ENCODE data around the gene KCTD7. TPM values are rescaled to one million over a fixed set of nuclear protein-coding genes. Genes with fewer than 3 reads are reported as not detected.
A peak's percentile ranks its signal among the peaks of the same experiment; 100 is the strongest.
"Not testable (repeated sequence)": the region's sequence is repeated elsewhere in the genome, so short reads cannot be mapped to it uniquely, and the experiment has no call there.

The KCTD7 gene
- total RNA-seq (ENCODE audit: unreplicated experiment) = 48.5 TPM
- long read RNA-seq, full-length matches to known transcripts = 5 of 5 reads
- long read RNA-seq, partial matches to known transcripts = 0 of 5 reads
- long read RNA-seq, other reads (novel, unspliced or antisense) = 0 of 5 reads

GRCh38 chr7:66628361-66629221 lies at the start of gene KCTD7:
TSS of gene KCTD7 (plus strand) at chr7:66628881. CDS start at chr7:66629065, 184 bp downstream.
- peak; percentile 99 for DNase-seq
- Mint-ChIP-seq H3K4me1 (ENCODE audit: low read depth, unreplicated experiment) (peaks cover 16% of the 10 kb centered on the region), H3K9me3 (ENCODE audit: unreplicated experiment) (no peaks in the 10 kb centered on the region), H3K36me3 (ENCODE audit: unreplicated experiment) (peaks cover 6% of the 10 kb centered on the region), H3K4me3 (ENCODE audit: unreplicated experiment) (peak within 1 kb of the TSS; percentile 92), H3K27ac (ENCODE audit: unreplicated experiment) (peak within 1 kb of the TSS; percentile 97), H3K27me3 (ENCODE audit: unreplicated experiment) (peaks cover 8% of the 10 kb centered on the region)
- TF ChIP-seq CTCF (IDR thresholded peaks at IDR 0.05; ENCODE audit: partially characterized antibody, unreplicated experiment) = no peak

- not testable (repeated sequence) for H3K27me3 Mint-ChIP-seq (ENCODE audit: unreplicated experiment)
Observed at GRCh38 chr7:66580380-66580779, 48.3 kb upstream of the KCTD7 start.

GRCh38 chr7:66582816-66583489 lies 45.7 kb upstream of the KCTD7 start:
- not testable (repeated sequence) for DNase-seq; H3K9me3 Mint-ChIP-seq (ENCODE audit: unreplicated experiment); H3K4me3 Mint-ChIP-seq (ENCODE audit: unreplicated experiment); H3K27me3 Mint-ChIP-seq (ENCODE audit: unreplicated experiment); H3K4me1 Mint-ChIP-seq (ENCODE audit: low read depth, unreplicated experiment); H3K27ac Mint-ChIP-seq (ENCODE audit: unreplicated experiment); H3K36me3 Mint-ChIP-seq (ENCODE audit: unreplicated experiment)

More at GRCh38 chr7:66580380-66580779, 48.3 kb upstream of the KCTD7 start:
- not testable (repeated sequence) for DNase-seq; H3K4me1 Mint-ChIP-seq (ENCODE audit: low read depth, unreplicated experiment); H3K36me3 Mint-ChIP-seq (ENCODE audit: unreplicated experiment); H3K27ac Mint-ChIP-seq (ENCODE audit: unreplicated experiment); H3K9me3 Mint-ChIP-seq (ENCODE audit: unreplicated experiment); H3K4me3 Mint-ChIP-seq (ENCODE audit: unreplicated experiment)

- Mint-ChIP-seq H3K4me1 (ENCODE audit: low read depth, unreplicated experiment) (peaks cover 4% of the 10 kb centered on the region), H3K27ac (ENCODE audit: unreplicated experiment) (no peak overlapping the region), H3K36me3 (ENCODE audit: unreplicated experiment) (no peaks in the 10 kb centered on the region), H3K9me3 (ENCODE audit: unreplicated experiment) (no peaks in the 10 kb centered on the region), H3K27me3 (ENCODE audit: unreplicated experiment) (peaks cover 2% of the 10 kb centered on the region), H3K4me3 (ENCODE audit: unreplicated experiment) (no peak overlapping the region)
- no peak for DNase-seq
- TF ChIP-seq CTCF (IDR thresholded peaks at IDR 0.05; ENCODE audit: partially characterized antibody, unreplicated experiment) = no peak
Observed at GRCh38 chr7:66583490-66584110, 45.1 kb upstream of the KCTD7 start.

GRCh38 chr7:66586181-66586580 lies 42.5 kb upstream of the KCTD7 start:
- H3K9me3 Mint-ChIP-seq (ENCODE audit: unreplicated experiment) = peaks cover 2% of the 10 kb centered on the region
- peaks cover 17% of the 10 kb centered on the region for H3K4me1 Mint-ChIP-seq (ENCODE audit: low read depth, unreplicated experiment)
- H3K27ac Mint-ChIP-seq (ENCODE audit: unreplicated experiment) = no peak overlapping the region
- TF ChIP-seq CTCF (IDR thresholded peaks at IDR 0.05; ENCODE audit: partially characterized antibody, unreplicated experiment) = no peak
- H3K4me3 Mint-ChIP-seq (ENCODE audit: unreplicated experiment) = no peak overlapping the region
- no peak for DNase-seq
- no peaks in the 10 kb centered on the region for H3K36me3 Mint-ChIP-seq (ENCODE audit: unreplicated experiment)
- peaks cover 2% of the 10 kb centered on the region for H3K27me3 Mint-ChIP-seq (ENCODE audit: unreplicated experiment)

GRCh38 chr7:66588226-66588625 lies 40.5 kb upstream of the KCTD7 start:
- H3K9me3 Mint-ChIP-seq (ENCODE audit: unreplicated experiment); H3K27ac Mint-ChIP-seq (ENCODE audit: unreplicated experiment); H3K4me3 Mint-ChIP-seq (ENCODE audit: unreplicated experiment); H3K27me3 Mint-ChIP-seq (ENCODE audit: unreplicated experiment); H3K36me3 Mint-ChIP-seq (ENCODE audit: unreplicated experiment); DNase-seq: not testable (repeated sequence)
- H3K4me1 Mint-ChIP-seq (ENCODE audit: low read depth, unreplicated experiment) = peaks cover 22% of the 10 kb centered on the region

- not testable (repeated sequence) for DNase-seq; H3K27ac Mint-ChIP-seq (ENCODE audit: unreplicated experiment); H3K9me3 Mint-ChIP-seq (ENCODE audit: unreplicated experiment); H3K27me3 Mint-ChIP-seq (ENCODE audit: unreplicated experiment); H3K36me3 Mint-ChIP-seq (ENCODE audit: unreplicated experiment)
- Mint-ChIP-seq H3K4me1 (ENCODE audit: low read depth, unreplicated experiment) (peaks cover 22% of the 10 kb centered on the region), H3K4me3 (ENCODE audit: unreplicated experiment) (peak overlapping the region; percentile 6)
Observed at GRCh38 chr7:66588856-66589570, 39.7 kb upstream of the KCTD7 start.

GRCh38 chr7:66590302-66591057 lies 38.2 kb upstream of the KCTD7 start:
- not testable (repeated sequence) for DNase-seq; H3K27me3 Mint-ChIP-seq (ENCODE audit: unreplicated experiment); H3K36me3 Mint-ChIP-seq (ENCODE audit: unreplicated experiment); H3K9me3 Mint-ChIP-seq (ENCODE audit: unreplicated experiment)
- Mint-ChIP-seq H3K4me1 (ENCODE audit: low read depth, unreplicated experiment) (peaks cover 18% of the 10 kb centered on the region), H3K27ac (ENCODE audit: unreplicated experiment) (peak overlapping the region; percentile 15), H3K4me3 (ENCODE audit: unreplicated experiment) (peak overlapping the region; percentile 95)

Data from glutamatergic neuron (in vitro differentiated cells).